ENCODE measurements around the gene PRPF6.

Gene PRPF6

GRCh38 chr20:64064145-64064698 lies 83.3 kb downstream of the PRPF6 start:
- DNase-seq (ENCODE audit: low read depth), result no peak

- DNase-seq (ENCODE audit: low read depth), result no peak
These were observed 84.4 kb downstream of the PRPF6 start for GRCh38 chr20:64065062-64065973.

DNA sequence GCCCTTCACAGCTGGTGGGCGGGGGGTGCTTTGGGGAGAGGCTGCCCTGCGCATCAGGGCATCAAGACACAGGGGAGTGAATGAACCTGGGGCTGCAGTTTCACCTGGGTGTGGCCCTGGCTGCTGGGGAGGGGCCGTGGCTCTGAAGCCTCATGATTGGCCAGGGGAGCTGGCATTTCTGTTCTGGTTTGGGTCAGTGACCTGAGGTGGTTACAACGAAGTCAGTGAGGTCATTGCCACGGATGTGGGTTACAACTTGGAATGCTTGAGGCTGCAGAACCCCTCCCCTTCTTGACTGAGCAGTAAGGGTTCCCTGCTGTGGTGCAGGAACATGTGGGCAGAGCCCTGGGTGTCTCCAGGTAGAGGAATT lies 85.0 kb downstream of the PRPF6 start:
- DNase-seq (ENCODE audit: low read depth), result no peak

GRCh38 chr20:64067005-64067632 lies 86.2 kb downstream of the PRPF6 start:
- no peak for DNase-seq (ENCODE audit: low read depth)

GRCh38 chr20:64067733-64068307 lies 86.9 kb downstream of the PRPF6 start:
- DNase-seq (ENCODE audit: low read depth), result no peak

DNA sequence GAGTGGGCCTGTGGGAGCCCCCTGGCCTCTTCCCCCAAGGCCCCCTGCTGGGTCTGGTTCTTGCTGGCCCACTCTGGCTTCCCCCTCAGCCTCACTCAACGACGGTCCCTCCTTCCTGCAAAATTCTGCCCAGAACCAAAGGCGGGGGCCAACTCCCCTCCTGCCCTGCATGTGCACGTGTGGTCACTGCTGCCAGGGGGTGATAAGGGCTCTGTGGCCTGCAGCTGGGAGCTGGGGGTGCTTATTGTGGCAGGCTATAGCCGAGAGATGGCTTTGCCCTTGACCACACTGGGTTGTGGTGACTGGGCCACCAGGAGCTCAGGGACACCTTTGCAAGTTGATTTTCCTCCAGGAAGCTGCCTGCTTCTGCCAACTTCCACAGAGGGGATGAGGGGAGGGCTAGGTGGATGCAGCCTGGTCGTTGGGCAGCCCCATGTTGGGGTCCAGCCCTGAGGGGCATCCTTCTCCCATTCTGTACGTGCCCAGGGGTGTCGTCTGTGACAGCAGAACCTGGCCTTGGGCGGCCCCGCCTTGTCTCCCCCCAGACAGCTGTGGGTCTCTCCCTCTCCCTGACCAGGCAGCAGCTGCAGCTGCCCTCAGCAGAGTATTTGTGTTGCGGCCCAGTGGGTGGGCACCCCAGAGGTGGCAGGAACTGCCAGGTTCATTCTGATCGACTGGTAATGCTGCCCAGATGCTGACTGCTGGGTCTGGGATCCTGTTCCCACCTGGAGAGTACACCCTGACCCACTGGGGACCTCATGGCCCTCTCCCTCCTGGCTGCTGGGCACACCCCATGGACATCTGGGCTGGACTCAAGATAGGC lies 87.7 kb downstream of the PRPF6 start:
- no peak for DNase-seq (ENCODE audit: low read depth)

GRCh38 chr20:64069209-64069613 lies 88.3 kb downstream of the PRPF6 start:
- DNase-seq (ENCODE audit: low read depth), result no peak

DNA sequence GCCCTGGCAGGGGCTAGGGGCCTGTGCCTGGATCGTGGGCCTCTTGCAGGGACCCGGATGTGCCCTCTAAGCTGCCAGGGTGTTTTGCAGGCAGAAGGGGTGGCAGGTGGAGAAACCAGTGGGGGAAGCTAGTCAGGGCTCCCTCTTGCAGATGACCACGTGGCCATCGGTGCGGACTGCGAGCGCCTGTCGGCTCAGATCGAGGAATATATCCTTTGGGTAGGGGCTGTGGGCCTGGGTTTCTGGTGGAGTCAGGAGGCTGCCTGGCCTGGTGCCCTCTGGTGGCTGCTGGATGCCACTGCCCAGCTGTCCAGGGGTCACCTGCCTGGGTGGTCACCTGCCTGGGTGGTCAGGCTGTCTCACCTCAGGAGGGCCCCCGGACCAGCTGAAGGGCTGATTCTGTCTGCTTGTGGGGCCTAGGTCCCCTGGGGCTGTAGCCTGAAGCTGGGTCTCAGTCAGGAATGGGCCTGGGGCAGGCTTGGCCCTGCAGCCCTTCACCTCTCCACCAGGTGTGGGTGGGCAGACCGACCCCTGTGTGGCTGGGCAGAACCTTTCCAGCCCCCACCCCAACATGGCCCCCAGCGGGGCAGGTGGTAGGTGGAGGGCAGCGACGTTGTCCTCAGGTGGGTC lies 88.8 kb downstream of the PRPF6 start:
- no peak for DNase-seq (ENCODE audit: low read depth)

DNA sequence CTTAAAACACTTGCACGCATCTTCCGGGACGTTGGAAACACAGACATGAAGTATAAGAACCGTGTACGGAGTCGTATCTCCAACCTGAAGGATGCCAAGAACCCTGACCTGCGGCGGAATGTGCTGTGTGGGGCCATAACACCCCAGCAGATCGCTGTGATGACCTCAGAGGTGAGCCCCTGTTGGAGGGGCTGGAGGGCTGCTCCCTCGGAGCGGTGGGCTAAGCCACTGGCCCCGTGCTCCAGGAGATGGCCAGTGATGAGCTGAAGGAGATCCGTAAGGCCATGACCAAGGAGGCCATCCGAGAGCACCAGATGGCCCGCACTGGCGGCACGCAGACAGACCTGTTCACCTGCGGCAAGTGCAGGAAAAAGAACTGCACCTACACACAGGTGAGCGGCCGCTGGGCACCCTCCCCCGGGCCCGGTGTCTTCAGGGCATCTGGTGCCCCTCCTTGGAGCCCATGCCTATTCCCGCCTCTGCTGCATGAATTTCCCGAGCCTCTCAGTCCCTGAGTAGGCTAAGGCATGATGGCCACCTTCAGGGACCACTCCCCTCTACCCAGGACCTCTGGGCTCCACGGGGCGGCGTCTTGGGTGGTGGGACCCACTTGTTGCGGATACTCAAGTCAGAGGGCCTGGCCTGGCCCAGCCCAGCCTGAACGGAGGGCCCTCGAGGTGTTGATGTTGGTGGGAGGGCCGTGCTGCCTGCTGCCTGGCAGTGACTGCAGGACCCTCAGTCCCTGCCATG lies 89.5 kb downstream of the PRPF6 start:
- no peak for DNase-seq (ENCODE audit: low read depth)

DNA sequence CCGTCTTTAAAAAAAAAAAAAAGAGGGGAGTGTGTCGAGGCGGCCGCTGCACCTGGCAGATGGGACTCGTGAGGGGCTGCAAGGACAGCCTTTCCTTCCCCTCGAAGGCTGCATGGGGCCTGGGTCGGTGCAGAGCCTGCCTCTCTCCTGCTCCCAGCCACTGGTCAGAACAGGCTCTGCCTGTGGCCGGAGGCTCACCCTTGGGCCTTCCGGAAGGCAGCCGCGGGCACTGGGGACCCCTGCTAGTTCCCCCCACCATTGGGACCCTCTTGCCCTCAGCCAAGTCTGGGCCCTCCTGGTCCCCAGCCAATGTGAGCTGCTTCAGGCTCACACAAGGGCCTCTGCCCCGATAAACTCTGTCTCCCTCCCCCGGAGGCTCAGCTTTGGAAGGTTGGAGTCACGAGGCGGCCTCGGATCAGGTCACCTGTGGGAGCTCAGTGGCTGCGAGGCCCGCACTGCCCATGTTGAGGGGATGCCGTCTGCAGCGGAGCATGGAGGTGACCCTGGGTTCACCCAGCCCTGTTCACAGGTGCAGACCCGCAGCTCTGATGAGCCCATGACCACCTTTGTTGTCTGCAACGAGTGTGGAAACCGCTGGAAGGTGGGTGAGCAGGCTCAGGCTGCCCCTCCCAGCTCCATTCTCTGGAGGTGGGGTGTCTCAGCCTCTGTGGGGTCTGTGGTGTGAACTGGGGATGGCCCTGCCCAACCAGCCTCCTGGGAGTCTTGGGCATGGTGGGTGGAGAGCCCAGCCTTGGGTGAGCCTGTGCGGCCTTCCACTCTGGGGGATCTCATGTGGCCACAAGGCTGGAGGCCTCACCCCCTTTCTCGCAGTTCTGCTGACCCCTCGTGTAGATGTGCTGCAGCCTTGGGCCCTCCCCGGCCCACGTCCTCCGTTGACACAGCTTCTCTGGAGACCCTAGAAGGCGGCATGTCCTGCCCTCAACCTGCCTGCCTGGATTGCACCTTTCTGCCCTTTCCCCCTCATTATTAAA lies 90.7 kb downstream of the PRPF6 start:
- no peak for DNase-seq (ENCODE audit: low read depth)

DNA sequence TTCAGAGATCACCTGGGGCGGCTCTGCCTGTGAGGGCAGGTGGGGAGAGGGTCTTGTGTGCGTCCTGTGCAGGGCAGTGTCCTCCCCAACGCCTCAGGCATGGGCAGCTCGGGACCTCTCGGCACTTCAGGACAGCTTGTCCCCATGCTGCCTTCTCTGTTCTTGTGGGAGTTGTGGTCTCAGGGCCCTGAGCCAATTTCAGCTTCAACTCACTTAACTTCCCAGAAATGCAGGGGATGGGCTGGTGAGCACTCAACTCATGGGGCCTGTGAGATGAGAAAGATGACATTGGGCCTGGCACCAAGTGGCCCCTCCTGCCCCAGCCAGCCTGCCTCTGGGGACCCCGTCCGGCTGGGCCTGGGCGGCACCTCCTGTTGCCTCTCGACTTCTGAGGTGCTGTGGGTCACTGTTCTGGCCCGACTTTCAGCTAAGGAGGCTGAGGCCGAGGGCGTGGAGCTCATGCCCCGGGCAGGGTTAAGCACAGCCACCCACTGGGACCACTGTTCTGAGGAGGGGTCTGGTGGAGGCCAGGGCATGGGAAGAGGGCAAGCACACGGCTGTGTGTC lies 91.6 kb downstream of the PRPF6 start:
- no peak for DNase-seq (ENCODE audit: low read depth)

DNA sequence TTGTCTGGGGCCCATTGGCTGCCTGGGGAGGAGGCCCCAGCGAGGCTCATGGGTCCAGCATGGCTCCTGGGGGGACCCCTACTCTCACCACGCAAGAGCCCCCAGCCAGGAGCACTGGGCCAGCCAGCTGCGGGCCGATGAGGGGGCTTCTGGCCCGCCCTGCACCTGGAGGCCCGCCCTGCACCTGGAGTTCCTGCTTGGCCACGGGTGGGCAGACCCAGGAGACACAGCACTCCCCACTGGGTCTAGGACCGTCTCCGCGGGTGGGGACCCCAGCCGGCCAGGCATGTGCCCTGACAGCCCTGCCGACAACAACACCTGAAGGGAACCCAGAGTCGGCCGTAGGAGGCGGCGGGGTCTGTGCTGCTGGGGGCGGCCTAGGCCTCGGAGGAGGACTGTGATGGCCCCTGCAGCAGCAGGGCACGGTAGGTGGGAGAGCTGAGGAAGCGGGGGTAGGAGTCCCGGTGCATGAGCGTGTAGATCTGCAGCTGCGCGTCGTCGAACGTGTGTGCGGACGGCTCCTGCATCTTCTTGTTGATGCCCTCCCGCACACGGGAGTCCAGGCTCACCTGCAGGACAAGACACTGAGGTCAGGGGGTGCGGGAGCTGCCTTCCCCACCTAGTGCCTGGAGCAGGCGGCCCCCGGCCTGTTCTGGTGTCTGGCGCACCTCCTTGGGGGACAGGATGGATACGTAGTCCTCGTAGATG lies 92.7 kb downstream of the PRPF6 start:
- no peak for DNase-seq (ENCODE audit: low read depth)

DNA sequence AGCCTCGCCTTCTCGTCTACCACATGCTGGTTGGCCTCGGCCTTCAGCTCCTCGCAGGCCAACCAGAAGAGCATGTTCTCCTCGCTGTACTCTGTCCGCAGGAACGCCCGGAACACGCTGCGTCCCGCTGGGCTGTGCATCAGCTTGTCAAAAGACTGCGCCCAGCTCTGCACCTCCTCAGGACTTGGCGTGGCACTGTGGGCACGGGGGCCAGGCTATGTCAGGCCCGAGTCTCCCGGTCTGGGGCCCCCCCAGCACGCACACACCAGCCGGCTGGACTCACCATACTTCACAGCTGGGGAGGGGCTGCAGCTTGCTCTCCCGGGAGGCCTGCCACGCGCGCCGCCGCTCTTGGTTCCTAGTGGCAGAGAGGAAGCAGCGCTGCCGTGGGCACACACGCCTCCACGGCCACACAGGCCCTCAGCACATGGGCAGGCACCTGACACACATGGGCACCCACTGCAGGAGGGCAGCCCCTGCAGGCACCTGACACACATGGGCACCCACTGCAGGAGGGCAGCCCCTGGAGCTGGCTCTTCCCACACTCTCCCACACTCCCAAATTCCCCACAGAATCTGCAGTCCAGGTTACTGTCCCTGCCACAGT lies 93.4 kb downstream of the PRPF6 start:
- DNase-seq (ENCODE audit: low read depth), result no peak

GRCh38 chr20:64074963-64075362 lies 94.0 kb downstream of the PRPF6 start:
- DNase-seq (ENCODE audit: low read depth), result no peak

- no peak for DNase-seq (ENCODE audit: low read depth)
These were observed 94.6 kb downstream of the PRPF6 start for GRCh38 chr20:64075556-64075955.

GRCh38 chr20:64076061-64076997 lies 95.4 kb downstream of the PRPF6 start:
- DNase-seq (ENCODE audit: low read depth), result no peak

GRCh38 chr20:64077094-64077493 lies 96.2 kb downstream of the PRPF6 start:
- no peak for DNase-seq (ENCODE audit: low read depth)

Data from stimulated activated CD8-positive, alpha-beta memory T cell treated with anti-CD3 and anti-CD28 coated beads, Interleukin-12 subunit alpha, Interleukin-12 subunit beta, amount 100 ng/mL, for 4 hours (primary cell).